NCI-H2029 treated with DMSO at 0.1 percent for 48 hours (cell line): ENCODE measurements around the gene CD72.

Experiments used
- DNase-seq: peaks from one replicate; lab custom pipeline; 2025; lab: John Stamatoyannopoulos, UW

Gene CD72, protein sequence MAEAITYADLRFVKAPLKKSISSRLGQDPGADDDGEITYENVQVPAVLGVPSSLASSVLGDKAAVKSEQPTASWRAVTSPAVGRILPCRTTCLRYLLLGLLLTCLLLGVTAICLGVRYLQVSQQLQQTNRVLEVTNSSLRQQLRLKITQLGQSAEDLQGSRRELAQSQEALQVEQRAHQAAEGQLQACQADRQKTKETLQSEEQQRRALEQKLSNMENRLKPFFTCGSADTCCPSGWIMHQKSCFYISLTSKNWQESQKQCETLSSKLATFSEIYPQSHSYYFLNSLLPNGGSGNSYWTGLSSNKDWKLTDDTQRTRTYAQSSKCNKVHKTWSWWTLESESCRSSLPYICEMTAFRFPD

DNA sequence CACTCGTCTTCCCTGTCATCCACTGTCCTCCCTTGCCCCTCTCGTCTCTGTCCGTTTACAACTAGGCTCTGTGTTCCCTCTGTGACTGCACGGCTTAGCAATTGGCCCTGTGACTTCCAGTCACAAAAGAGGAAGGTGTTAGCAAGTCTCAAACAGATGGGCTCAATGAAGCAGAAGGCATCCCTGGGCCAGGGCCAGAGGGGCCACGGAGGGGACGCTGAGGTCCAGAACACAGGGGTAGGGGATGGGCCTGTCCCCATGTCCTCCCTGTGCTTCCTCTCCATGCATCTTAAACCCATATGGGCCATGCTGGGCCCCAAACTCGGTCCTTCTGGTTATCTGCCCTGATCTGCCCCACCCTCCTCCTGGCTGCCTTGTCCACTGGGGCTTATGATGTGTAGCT lies at the start of gene CD72:
TSS of gene CD72 (minus strand) at position 89 of the 403 bp plus-strand sequence. CDS start 110 bp downstream, outside the sequence.
- no peak for DNase-seq

DNA sequence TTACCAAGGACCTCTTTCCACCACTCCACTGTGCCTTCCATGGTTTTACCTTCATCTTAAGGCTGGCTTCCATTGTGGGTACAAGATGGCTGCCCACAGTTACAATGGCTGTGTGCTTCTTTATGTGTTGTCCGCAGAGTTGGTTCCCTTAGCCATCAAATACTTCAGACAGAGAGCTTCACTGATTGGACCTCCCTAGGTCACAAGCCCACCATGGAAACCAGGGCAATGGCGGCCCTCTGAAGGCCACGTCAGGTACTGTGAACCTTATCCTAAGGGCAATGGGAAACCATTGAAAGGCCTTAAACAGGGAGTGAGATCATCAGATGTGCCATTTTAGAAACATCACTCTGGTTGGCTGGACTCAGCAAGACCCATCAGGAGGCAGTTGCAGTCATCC lies 49.7 kb upstream of the CD72 start:
- DNase-seq: no peak

- no peak for DNase-seq
Measured at GRCh38 chr9:35666549-35666948, 48.3 kb upstream of the CD72 start.

GRCh38 chr9:35666045-35666444 lies 47.8 kb upstream of the CD72 start:
- DNase-seq: no peak

GRCh38 chr9:35665471-35665818 lies 47.2 kb upstream of the CD72 start:
- no peak for DNase-seq

- DNase-seq: peak; percentile 68
Measured at GRCh38 chr9:35664531-35665470, 46.6 kb upstream of the CD72 start, which contains the start of gene ARHGEF39. Gene ARHGEF39, minus strand, starts transcription at chr9:35665195. Its CDS starts 26 bp downstream, at chr9:35665169.

DNA sequence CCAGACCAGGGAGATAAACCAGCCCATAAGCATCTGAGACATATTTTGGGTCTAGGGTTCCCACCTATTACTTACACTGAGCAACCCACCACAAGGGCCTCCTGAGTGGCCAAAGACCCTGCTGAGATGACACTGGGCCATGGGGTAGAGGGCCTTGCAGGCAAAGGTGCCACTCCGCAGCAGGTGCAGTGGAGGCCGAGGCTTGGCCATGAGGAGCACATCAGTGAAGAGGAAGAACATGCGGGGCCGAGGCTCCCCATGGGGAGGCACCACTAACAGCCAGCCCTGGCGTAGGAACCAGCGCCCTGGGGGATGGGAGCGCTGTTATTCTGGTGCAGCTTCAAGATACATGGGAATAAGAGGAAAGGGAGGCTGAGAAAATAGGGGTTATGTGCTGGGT lies 44.2 kb upstream of the CD72 start:
- no peak for DNase-seq

GRCh38 chr9:35661756-35662350 lies 43.6 kb upstream of the CD72 start:
- no peak for DNase-seq

- no peak for DNase-seq
Measured at GRCh38 chr9:35660966-35661415, 42.8 kb upstream of the CD72 start.

GRCh38 chr9:35659340-35659739 lies 41.1 kb upstream of the CD72 start:
- DNase-seq: no peak

DNA sequence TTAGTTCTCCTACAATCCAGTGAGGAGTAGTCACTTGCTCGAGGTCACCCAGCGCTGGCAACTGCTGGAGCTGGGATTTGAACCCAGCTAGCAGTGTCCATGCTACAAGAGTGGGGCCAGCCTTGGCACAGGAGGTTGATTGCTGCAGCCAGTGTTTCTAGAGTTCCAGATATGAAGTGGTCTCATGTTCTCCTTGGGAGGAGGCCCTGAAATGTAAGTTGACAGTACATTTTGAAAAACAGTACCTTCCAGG lies 40.7 kb upstream of the CD72 start:
- DNase-seq: peak; percentile 28

DNA sequence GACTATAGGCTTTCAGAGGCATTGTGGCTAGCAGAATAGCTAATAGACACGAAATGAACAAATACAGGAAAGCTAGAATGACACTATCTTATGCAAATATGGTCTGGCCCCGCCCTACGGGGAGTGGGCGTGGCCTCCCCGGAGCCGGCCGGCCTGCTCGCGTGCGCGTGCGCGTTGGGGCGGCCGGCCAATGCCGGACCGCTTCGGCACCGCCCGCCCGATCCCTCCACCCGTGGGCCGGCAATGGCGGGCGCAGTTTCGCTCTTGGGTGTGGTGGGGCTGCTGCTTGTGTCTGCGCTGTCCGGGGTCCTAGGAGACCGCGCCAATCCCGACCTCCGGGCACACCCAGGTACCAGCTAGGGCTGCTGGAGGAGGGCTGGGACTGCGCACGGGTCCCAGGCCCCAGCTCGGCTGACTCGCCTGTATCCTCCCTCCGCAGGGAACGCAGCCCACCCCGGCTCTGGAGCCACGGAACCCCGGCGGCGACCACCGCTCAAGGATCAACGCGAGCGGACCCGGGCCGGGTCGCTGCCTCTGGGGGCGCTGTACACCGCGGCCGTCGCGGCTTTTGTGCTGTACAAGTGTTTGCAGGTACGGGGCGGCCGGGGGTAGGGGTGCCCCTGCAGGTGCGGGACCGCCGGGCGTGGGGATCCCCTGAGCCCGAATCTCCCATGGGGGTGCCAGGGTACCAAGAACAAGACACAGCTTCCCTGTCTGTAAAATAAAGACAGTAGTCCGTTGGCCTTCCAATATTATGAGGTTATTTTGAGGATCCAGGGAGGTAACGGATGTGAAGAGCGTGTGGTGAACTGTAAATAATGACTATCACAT lies 40.1 kb upstream of the CD72 start, which contains the start of gene CCDC107:
TSS of gene CCDC107 (plus strand) at position 156 of the 831 bp plus-strand sequence. CDS start at position 244, 88 bp downstream.
- peak; percentile 92 for DNase-seq

DNA sequence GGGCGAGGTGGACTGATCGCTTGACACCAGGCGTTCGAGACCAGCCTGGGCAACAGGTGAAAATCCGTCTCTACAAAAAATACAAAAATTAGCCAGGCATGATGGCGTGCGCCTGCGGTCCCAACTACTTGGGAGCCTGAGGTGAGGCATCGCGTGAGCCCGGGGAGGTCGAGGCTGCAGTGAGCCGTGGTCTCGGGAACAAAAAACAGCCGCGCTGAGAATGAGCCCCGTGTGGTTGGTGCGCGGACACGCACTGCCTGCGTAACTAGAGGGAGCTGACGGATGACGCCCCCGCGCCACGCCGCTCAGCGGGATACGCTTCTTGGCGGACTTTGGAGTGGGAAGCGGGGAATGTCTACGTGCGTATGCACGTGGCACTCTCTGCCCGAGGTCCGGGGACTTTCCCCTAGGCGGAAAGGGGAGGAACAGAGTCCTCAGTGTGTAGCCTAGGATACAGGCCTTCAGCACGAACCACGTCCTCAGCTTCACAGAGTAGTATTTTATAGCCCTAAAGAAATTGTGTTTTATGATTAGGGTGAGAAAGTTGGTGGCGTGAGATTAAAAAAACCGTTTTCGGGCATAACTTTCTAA lies 39.4 kb upstream of the CD72 start, which contains the start of gene RMRP:
TSS of gene RMRP (minus strand) at position 474 of the 591 bp plus-strand sequence.
- peak; percentile 92 for DNase-seq

GRCh38 chr9:35656831-35657545 lies 38.8 kb upstream of the CD72 start:
- DNase-seq: no peak

- DNase-seq: no peak
Measured at GRCh38 chr9:35656348-35656747, 38.1 kb upstream of the CD72 start.

- DNase-seq: no peak
Measured at GRCh38 chr9:35653611-35654010, 35.4 kb upstream of the CD72 start.

- DNase-seq: no peak
Measured at GRCh38 chr9:35652829-35653209, 34.6 kb upstream of the CD72 start.

GRCh38 chr9:35651956-35652828 lies 34.0 kb upstream of the CD72 start:
- DNase-seq: no peak

DNA sequence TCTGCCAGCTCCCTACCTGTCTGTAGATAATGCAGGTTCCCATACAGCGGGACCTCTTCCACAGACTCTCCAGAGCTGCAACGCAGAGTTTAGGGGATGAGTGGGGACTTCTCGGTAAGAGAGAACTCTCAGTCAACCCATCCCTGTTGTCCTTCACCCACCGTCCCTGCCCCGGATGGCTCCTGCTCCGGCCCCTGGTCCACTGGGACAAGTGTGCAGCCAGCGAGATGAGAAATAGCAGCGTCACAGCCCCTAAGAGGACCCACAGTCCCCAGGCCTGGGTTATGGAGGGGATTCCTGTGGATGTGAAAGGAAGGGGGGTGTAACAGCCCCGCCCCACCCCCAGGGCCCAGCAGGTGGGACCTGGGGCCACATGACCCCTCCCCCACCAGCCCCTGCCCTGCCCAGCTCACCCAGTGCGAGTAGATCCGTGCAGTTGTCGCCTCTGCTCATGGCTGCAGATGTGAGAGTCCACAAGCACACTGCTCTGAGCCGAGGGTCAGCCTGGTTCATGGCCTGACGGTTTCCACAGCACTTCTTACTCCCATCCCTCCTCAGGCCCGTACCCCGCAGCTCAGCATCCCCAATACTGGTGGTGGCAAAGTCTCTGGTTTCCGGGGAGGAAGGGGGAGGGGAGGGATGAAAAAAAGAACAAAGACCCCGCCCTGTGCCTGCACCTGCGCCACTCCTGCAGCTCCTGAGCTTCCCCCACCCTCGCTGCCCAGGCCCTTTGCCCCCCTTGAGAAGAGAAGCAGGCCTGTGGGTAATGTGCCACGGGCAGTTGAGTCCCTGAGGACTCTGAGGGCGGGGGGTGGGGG lies 32.3 kb upstream of the CD72 start, which contains the start of gene SIT1:
TSS of gene SIT1 (minus strand) at position 591 of the 818 bp plus-strand sequence. CDS start at position 513, 78 bp downstream.
- DNase-seq: no peak
